Muscle layer of colon (tissue), 2 donors: Measurements from ENCODE around the gene CERT1.

ENCODE experiments used
- H3K27ac ChIP-seq: one replicate; pipeline ENCODE4 v1.7.0; 2013; ENCODE audit warnings: low read depth, mild to moderate bottlenecking, low read length, moderate library complexity
- H3K27me3 ChIP-seq, 2 donors: one replicate each; pipeline ENCODE4 v1.7.0; 2013; ENCODE audit warnings: low read length in 2 of 2, mild to moderate bottlenecking in 2 of 2; ENCODE audit not compliant: insufficient read depth in 2 of 2, control insufficient read depth in 1 of 2
- H3K36me3 ChIP-seq: one replicate; pipeline ENCODE4 v1.7.0; 2013; ENCODE audit warnings: mild to moderate bottlenecking, low read length; ENCODE audit not compliant: insufficient read depth
- H3K4me1 ChIP-seq: one replicate; pipeline ENCODE4 v1.7.0; 2013; ENCODE audit warnings: mild to moderate bottlenecking, low read length; ENCODE audit not compliant: insufficient read depth
- H3K4me3 ChIP-seq, 2 donors: one replicate each; pipeline ENCODE4 v1.7.0; 2013; ENCODE audit warnings: low read length in 2 of 2, low read depth in 1 of 2, mild to moderate bottlenecking in 1 of 2, moderate library complexity in 1 of 2
- H3K9ac ChIP-seq: one replicate; pipeline ENCODE4 v1.7.0; 2013; ENCODE audit warnings: low read length
- H3K9me3 ChIP-seq: one replicate; pipeline ENCODE4 v1.7.0; 2013; ENCODE audit warnings: mild to moderate bottlenecking, low read length
- donor health status: abdominal sarcoma.
- donor health status: Adenocarcinoma of cecum.

The CERT1 gene

GRCh38 chr5:75363111-75363510 lies 148.3 kb downstream of the CERT1 start:
- no peaks in the 10 kb centered on the region for H3K9me3 ChIP-seq
- H3K27ac ChIP-seq = no peak overlapping the region
- H3K27me3 ChIP-seq = no peaks in the 10 kb centered on the region
- H3K9ac ChIP-seq = no peak overlapping the region
- H3K36me3 ChIP-seq = peaks cover 12% of the 10 kb centered on the region
- H3K4me1 ChIP-seq = peaks cover 7% of the 10 kb centered on the region
- no peak overlapping the region for H3K4me3 ChIP-seq

GRCh38 chr5:75362474-75362975 lies 148.9 kb downstream of the CERT1 start:
- Histone ChIP-seq H3K27ac (no peak overlapping the region), H3K36me3 (peaks cover 15% of the 10 kb centered on the region), H3K27me3 (no peaks in the 10 kb centered on the region), H3K9me3 (no peaks in the 10 kb centered on the region), H3K9ac (no peak overlapping the region), H3K4me3 (no peak overlapping the region), H3K4me1 (peaks cover 7% of the 10 kb centered on the region)

GRCh38 chr5:75361310-75361709 lies 150.1 kb downstream of the CERT1 start:
- H3K9me3 ChIP-seq = no peaks in the 10 kb centered on the region
- no peak overlapping the region for H3K9ac ChIP-seq
- no peaks in the 10 kb centered on the region for H3K27me3 ChIP-seq
- H3K4me3 ChIP-seq = no peak overlapping the region
- peaks cover 26% of the 10 kb centered on the region for H3K36me3 ChIP-seq
- peaks cover 7% of the 10 kb centered on the region for H3K4me1 ChIP-seq
- H3K27ac ChIP-seq = no peak overlapping the region

- Histone ChIP-seq H3K27me3 (no peaks in the 10 kb centered on the region), H3K4me1 (peaks cover 1% of the 10 kb centered on the region), H3K9me3 (no peaks in the 10 kb centered on the region), H3K36me3 (peaks cover 39% of the 10 kb centered on the region), H3K4me3 (no peak overlapping the region), H3K9ac (no peak overlapping the region), H3K27ac (no peak overlapping the region)
Measured at GRCh38 chr5:75358117-75358516, 153.3 kb downstream of the CERT1 start.

- Histone ChIP-seq H3K4me1 (no peaks in the 10 kb centered on the region), H3K9ac (no peak overlapping the region), H3K4me3 (no peak overlapping the region), H3K27me3 (no peaks in the 10 kb centered on the region), H3K36me3 (peaks cover 50% of the 10 kb centered on the region), H3K9me3 (no peaks in the 10 kb centered on the region), H3K27ac (no peak overlapping the region)
Measured at GRCh38 chr5:75356719-75357118, 154.7 kb downstream of the CERT1 start.

GRCh38 chr5:75355236-75355635 lies 156.2 kb downstream of the CERT1 start:
- peaks cover 65% of the 10 kb centered on the region for H3K36me3 ChIP-seq

GRCh38 chr5:75351139-75351926 lies 160.1 kb downstream of the CERT1 start:
- H3K9ac ChIP-seq = no peak overlapping the region
- H3K4me1 ChIP-seq = no peaks in the 10 kb centered on the region
- H3K4me3 ChIP-seq = no peak overlapping the region
- H3K27ac ChIP-seq = no peak overlapping the region
- H3K27me3 ChIP-seq = no peaks in the 10 kb centered on the region
- H3K36me3 ChIP-seq = peaks cover 60% of the 10 kb centered on the region
- no peaks in the 10 kb centered on the region for H3K9me3 ChIP-seq

More at GRCh38 chr5:75355236-75355635, 156.2 kb downstream of the CERT1 start:
- H3K27me3 ChIP-seq = no peaks in the 10 kb centered on the region
- H3K4me3 ChIP-seq = no peak overlapping the region
- no peak overlapping the region for H3K9ac ChIP-seq
- no peaks in the 10 kb centered on the region for H3K9me3 ChIP-seq
- no peak overlapping the region for H3K27ac ChIP-seq
- H3K4me1 ChIP-seq = no peaks in the 10 kb centered on the region

- no peak overlapping the region for H3K27ac ChIP-seq
- H3K4me3 ChIP-seq = no peak overlapping the region
- H3K27me3 ChIP-seq = no peaks in the 10 kb centered on the region
- H3K36me3 ChIP-seq = peaks cover 67% of the 10 kb centered on the region
- no peaks in the 10 kb centered on the region for H3K4me1 ChIP-seq
- H3K9ac ChIP-seq = no peak overlapping the region
- H3K9me3 ChIP-seq = no peaks in the 10 kb centered on the region
Measured at GRCh38 chr5:75349663-75350062, 161.8 kb downstream of the CERT1 start.

GRCh38 chr5:75348241-75348640 lies 163.2 kb downstream of the CERT1 start:
- Histone ChIP-seq H3K9me3 (no peaks in the 10 kb centered on the region), H3K4me1 (no peaks in the 10 kb centered on the region), H3K27me3 (no peaks in the 10 kb centered on the region), H3K9ac (no peak overlapping the region), H3K27ac (no peak overlapping the region), H3K36me3 (peaks cover 62% of the 10 kb centered on the region), H3K4me3 (no peak overlapping the region)

GRCh38 chr5:75342836-75343235 lies 168.6 kb downstream of the CERT1 start:
- Histone ChIP-seq H3K27me3 (no peaks in the 10 kb centered on the region), H3K9ac (no peak overlapping the region), H3K27ac (no peak overlapping the region), H3K36me3 (peaks cover 26% of the 10 kb centered on the region), H3K4me3 (no peak overlapping the region), H3K4me1 (peaks cover 9% of the 10 kb centered on the region), H3K9me3 (no peaks in the 10 kb centered on the region)

- H3K27ac ChIP-seq = no peak overlapping the region
Measured at GRCh38 chr5:75341934-75342333, 169.5 kb downstream of the CERT1 start.

More at GRCh38 chr5:75341934-75342333, 169.5 kb downstream of the CERT1 start:
- no peaks in the 10 kb centered on the region for H3K27me3 ChIP-seq
- H3K9me3 ChIP-seq = no peaks in the 10 kb centered on the region
- no peak overlapping the region for H3K4me3 ChIP-seq
- no peak overlapping the region for H3K9ac ChIP-seq
- H3K36me3 ChIP-seq = peaks cover 17% of the 10 kb centered on the region
- peaks cover 11% of the 10 kb centered on the region for H3K4me1 ChIP-seq
